ENCODE measurements around the gene ODAD2.
A peak's percentile ranks its signal among the peaks of the same experiment; 100 is the strongest.

Gene ODAD2

GRCh38 chr10:28008054-28008453 lies 9.2 kb upstream of the ODAD2 start:
- no peak for TF ChIP-seq GABPA (IDR thresholded peaks at IDR 0.05; ENCODE audit: low read depth)
- no peak for TF ChIP-seq SPI1 (IDR thresholded peaks at IDR 0.05; ENCODE audit: borderline replicate concordance, low read depth)
- no peak for TF ChIP-seq REST (IDR thresholded peaks at IDR 0.05; ENCODE audit: insufficient replicate concordance, low read depth)
- no peak for TF ChIP-seq POLR2AphosphoS5 (IDR thresholded peaks at IDR 0.05; ENCODE audit: low read depth)
- TF ChIP-seq CTCF (IDR thresholded peaks at IDR 0.05; ENCODE audit: insufficient read depth, low read length), result no peak
- Histone ChIP-seq H3K27ac (replicated peaks) (no peak overlapping the region), H3K27me3 (ENCODE audit: insufficient read depth, poor library complexity, severe bottlenecking) (no peaks in the 10 kb centered on the region), H3K4me3 (replicated peaks; ENCODE audit: insufficient read depth, low read length) (no peak overlapping the region)
- DNase-seq (ENCODE audit: low read depth in 1 of 2, low spot score in 1 of 2), result no peak

GRCh38 chr10:28001353-28001752 lies 2.5 kb upstream of the ODAD2 start:
- H3K27ac ChIP-seq (replicated peaks), result no peak overlapping the region
- no peak for DNase-seq (ENCODE audit: low read depth in 1 of 2, low spot score in 1 of 2)
- no peak overlapping the region for H3K4me3 ChIP-seq (replicated peaks; ENCODE audit: insufficient read depth, low read length)
- no peak for TF ChIP-seq REST (IDR thresholded peaks at IDR 0.05; ENCODE audit: insufficient replicate concordance, low read depth)
- no peak for TF ChIP-seq CTCF (IDR thresholded peaks at IDR 0.05; ENCODE audit: insufficient read depth, low read length)
- no peak for TF ChIP-seq GABPA (IDR thresholded peaks at IDR 0.05; ENCODE audit: low read depth)
- no peak for TF ChIP-seq SPI1 (IDR thresholded peaks at IDR 0.05; ENCODE audit: borderline replicate concordance, low read depth)
- TF ChIP-seq POLR2AphosphoS5 (IDR thresholded peaks at IDR 0.05; ENCODE audit: low read depth), result no peak
- peaks cover 19% of the 10 kb centered on the region for H3K27me3 ChIP-seq (ENCODE audit: insufficient read depth, poor library complexity, severe bottlenecking)

GRCh38 chr10:27998178-27998953 lies 513 bp downstream of the ODAD2 start:
- no peak for DNase-seq (ENCODE audit: low read depth in 1 of 2, low spot score in 1 of 2)
- Histone ChIP-seq H3K4me3 (replicated peaks; ENCODE audit: insufficient read depth, low read length) (peak overlapping the region; percentile 34), H3K27me3 (ENCODE audit: insufficient read depth, poor library complexity, severe bottlenecking) (peaks cover 19% of the 10 kb centered on the region), H3K27ac (replicated peaks) (no peak overlapping the region)
- TF ChIP-seq REST (IDR thresholded peaks at IDR 0.05; ENCODE audit: insufficient replicate concordance, low read depth), result no peak
- no peak for TF ChIP-seq SPI1 (IDR thresholded peaks at IDR 0.05; ENCODE audit: borderline replicate concordance, low read depth)
- TF ChIP-seq GABPA (IDR thresholded peaks at IDR 0.05; ENCODE audit: low read depth), result no peak
- no peak for TF ChIP-seq CTCF (IDR thresholded peaks at IDR 0.05; ENCODE audit: insufficient read depth, low read length)
- no peak for TF ChIP-seq POLR2AphosphoS5 (IDR thresholded peaks at IDR 0.05; ENCODE audit: low read depth)
